Activated T-helper 1 cell treated with anti-CD3 and anti-CD28 coated beads, Interleukin-2, amount 50 U/mL, for 16 hours (primary cell): Measurements from ENCODE around the gene SNAPIN.

Experiments
- DNase-seq, 2 donors: peaks; one replicate each; pipeline ENCODE4 v3.0.0-alpha.2; 2020; ENCODE audit warnings: low read depth in 1 of 2, low spot score in 1 of 2

SNAPIN gene

DNA sequence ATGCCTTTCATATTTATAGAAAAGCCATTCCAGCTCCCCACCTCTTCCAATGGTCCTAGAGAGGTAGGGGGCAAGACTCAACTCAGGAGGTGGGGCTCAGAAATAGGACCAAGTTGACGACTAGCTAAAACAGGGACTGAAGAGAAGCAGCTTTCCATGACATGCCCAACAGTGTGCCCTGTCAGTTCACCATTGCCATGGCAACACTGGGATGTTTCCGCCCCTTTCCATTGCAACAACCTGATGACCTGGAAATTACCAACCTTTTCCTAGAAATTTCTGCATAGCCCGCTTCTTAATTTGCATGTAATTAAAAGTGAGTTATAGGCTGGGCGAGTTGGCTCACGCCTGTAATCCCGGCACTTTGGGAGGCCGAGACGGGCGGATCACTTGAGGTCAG is 47.0 kb downstream of the SNAPIN start:
- no peak for DNase-seq

DNA sequence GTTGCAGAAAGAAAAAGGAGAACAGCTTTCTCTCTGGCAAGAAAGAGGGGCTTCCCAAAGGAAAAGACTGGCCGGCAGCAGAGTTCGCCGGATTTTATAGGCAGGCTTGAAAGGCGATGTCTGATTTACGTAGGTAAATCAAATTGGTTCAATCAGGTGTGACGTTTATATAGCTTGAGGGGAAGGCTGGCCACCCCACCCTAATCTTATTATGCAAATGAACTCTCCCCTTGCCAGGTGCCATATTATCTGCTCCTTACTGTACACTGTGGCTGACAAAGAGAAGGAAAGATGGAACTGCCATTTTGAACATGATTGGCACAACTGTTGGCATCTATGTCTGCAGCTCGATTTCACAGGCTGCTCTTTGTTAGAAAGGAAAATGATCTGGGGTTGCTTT is 52.5 kb downstream of the SNAPIN start:
- no peak for DNase-seq
